ENCODE measurements around the gene STT3B. TPM values are rescaled to one million over a fixed set of nuclear protein-coding genes. Genes with fewer than 3 reads are reported as not detected.

Gene STT3B
- total RNA-seq, 1 donor from 2014 or later: 82.1 TPM

DNA sequence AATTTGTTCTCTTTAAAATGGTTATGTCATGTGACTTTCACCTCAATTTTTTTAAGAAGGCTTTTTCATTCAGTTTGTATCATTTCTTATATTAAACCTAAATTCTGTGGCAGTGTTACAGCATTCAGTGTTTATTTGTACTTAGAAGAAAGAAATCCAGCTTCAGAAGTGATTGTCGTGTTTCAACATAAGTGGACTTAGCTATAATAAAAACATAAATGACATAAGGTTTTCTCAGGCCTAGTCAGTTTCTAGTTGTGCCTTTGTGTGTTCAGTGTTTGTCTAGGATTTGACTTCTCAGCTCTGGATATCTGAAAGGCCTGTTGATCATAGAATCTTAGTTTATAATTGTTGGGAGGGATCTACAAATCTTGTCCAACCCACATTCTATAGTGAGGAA lies 80.5 kb downstream of the STT3B start:
- TF ChIP-seq CTCF (IDR thresholded peaks at IDR 0.05; ENCODE audit: borderline replicate concordance): no peak
- intact Hi-C loops (cut with micrococcal nuclease): loop anchor here (10.0 kb wide), 1 partner anchor 142 kb away; no protein-coding TSS in a partner anchor
- no peak overlapping the region for H3K27ac ChIP-seq (replicated peaks)

GRCh38 chr3:31613654-31614053 lies 80.9 kb downstream of the STT3B start:
- no peaks in the 10 kb centered on the region for H3K9me3 ChIP-seq (replicated peaks)
- H3K27ac ChIP-seq (replicated peaks): no peak overlapping the region
- peaks cover 4% of the 10 kb centered on the region for H3K36me3 ChIP-seq
- no peak for TF ChIP-seq CTCF (IDR thresholded peaks at IDR 0.05; ENCODE audit: borderline replicate concordance)
- peaks cover 35% of the 10 kb centered on the region for H3K4me1 ChIP-seq
- no peaks in the 10 kb centered on the region for H3K27me3 ChIP-seq (ENCODE audit: low read depth)
- DNase-seq: no peak
- intact Hi-C loops (cut with micrococcal nuclease): loop anchor here (10.0 kb wide), 1 partner anchor 141 kb away; no protein-coding TSS in a partner anchor
- H3K4me3 ChIP-seq: no peak overlapping the region

More for the DNA sequence above, 80.5 kb downstream of the STT3B start:
- DNase-seq: no peak
- Histone ChIP-seq H3K4me1 (peaks cover 35% of the 10 kb centered on the region), H3K36me3 (no peaks in the 10 kb centered on the region), H3K4me3 (no peak overlapping the region), H3K9me3 (replicated peaks) (no peaks in the 10 kb centered on the region), H3K27me3 (ENCODE audit: low read depth) (no peaks in the 10 kb centered on the region)

DNA sequence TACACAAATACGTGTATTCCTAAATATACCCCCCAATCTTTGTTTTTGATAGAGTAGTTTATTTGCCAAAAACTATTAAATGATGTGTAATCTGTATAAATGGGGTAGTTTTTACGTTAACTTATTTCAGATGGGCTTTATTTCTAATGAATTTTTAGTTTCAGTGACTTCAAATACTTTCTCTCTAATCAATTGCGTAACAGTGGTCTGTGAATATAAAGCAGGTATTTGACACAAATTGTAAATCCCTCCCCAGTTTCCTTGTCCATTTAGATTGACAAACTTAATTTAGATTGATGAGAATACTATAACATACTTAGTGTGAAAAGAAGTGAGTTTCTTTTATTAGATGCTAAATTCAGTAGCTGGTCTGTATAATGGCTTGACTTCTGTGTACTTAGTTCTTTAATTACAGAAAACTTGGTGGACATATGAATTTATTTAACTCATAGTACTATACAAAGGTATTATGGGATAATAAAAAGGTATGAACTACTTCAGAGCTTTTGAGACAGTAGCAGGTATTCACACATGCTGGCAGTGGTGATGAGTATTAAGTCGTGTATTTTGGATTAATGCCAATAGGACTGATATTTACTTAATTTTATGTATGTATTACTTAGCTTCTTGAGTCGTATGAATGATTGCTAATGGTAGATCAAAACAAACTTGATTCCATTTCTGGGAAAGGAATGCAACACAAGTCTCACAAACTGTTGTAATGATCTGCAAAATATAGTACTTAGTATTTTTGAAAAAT lies 81.6 kb downstream of the STT3B start:
- no peaks in the 10 kb centered on the region for H3K27me3 ChIP-seq (ENCODE audit: low read depth)
- H3K9me3 ChIP-seq (replicated peaks): no peaks in the 10 kb centered on the region
- peaks cover 35% of the 10 kb centered on the region for H3K4me1 ChIP-seq
- H3K36me3 ChIP-seq: peaks cover 11% of the 10 kb centered on the region
- H3K4me3 ChIP-seq: no peak overlapping the region
- TF ChIP-seq CTCF (IDR thresholded peaks at IDR 0.05; ENCODE audit: borderline replicate concordance): no peak
- intact Hi-C loops (cut with micrococcal nuclease): loop anchor here (10.0 kb wide), 1 partner anchor 140 kb away; no protein-coding TSS in a partner anchor
- DNase-seq: no peak
- H3K27ac ChIP-seq (replicated peaks): no peak overlapping the region

- Histone ChIP-seq H3K27me3 (ENCODE audit: low read depth) (no peaks in the 10 kb centered on the region), H3K36me3 (peaks cover 19% of the 10 kb centered on the region), H3K4me1 (peaks cover 32% of the 10 kb centered on the region), H3K4me3 (no peak overlapping the region), H3K27ac (replicated peaks) (no peak overlapping the region), H3K9me3 (replicated peaks) (no peaks in the 10 kb centered on the region)
- TF ChIP-seq CTCF (IDR thresholded peaks at IDR 0.05; ENCODE audit: borderline replicate concordance): no peak
- DNase-seq: no peak
- intact Hi-C loops (cut with micrococcal nuclease): loop anchor here (10.0 kb wide), 1 partner anchor 140 kb away; no protein-coding TSS in a partner anchor
Observed at GRCh38 chr3:31615071-31615875, 82.5 kb downstream of the STT3B start.

- DNase-seq: no peak
- H3K27ac ChIP-seq (replicated peaks): no peak overlapping the region
- no peaks in the 10 kb centered on the region for H3K27me3 ChIP-seq (ENCODE audit: low read depth)
- H3K36me3 ChIP-seq: peaks cover 33% of the 10 kb centered on the region
- no peaks in the 10 kb centered on the region for H3K9me3 ChIP-seq (replicated peaks)
- no peak for TF ChIP-seq CTCF (IDR thresholded peaks at IDR 0.05; ENCODE audit: borderline replicate concordance)
- peaks cover 29% of the 10 kb centered on the region for H3K4me1 ChIP-seq
- no peak overlapping the region for H3K4me3 ChIP-seq
- intact Hi-C loops (cut with micrococcal nuclease): loop anchor here (10.0 kb wide), 1 partner anchor 138 kb away; no protein-coding TSS in a partner anchor
Observed at GRCh38 chr3:31616711-31617110, 84.0 kb downstream of the STT3B start.
